GM12892 (cell line): ENCODE results near the gene MYL12A. TPM values are rescaled to one million over a fixed set of nuclear protein-coding genes. Genes with fewer than 3 reads are reported as not detected.
"Not testable (repeated sequence)": the region's sequence is repeated elsewhere in the genome, so short reads cannot be mapped to it uniquely, and the experiment has no call there.

Experiments
- DNase-seq: peaks from one replicate; pipeline ENCODE4 v3.0.0; 2011; ENCODE audit not compliant: insufficient read length
- FAIRE-seq: peaks from 2 replicates; lab custom pipeline; 2011; peaks lifted over from hg19 to GRCh38; lab: Jason Lieb, UNC
- POLR2A ChIP-seq: IDR thresholded peaks from 2 replicates; pipeline ENCODE4 v1.6.1; 2011; ENCODE audit warnings: low read depth, low read length, control low read depth
- POLR2AphosphoS5 ChIP-seq: IDR thresholded peaks from 2 replicates; pipeline ENCODE4 v1.6.1; 2011; ENCODE audit warnings: low read depth, low read length, control low read depth
- TAF1 ChIP-seq: IDR thresholded peaks from 2 replicates; pipeline ENCODE4 v1.6.1; 2011; ENCODE audit warnings: low read depth, mild to moderate bottlenecking, control low read depth, low read length, borderline replicate concordance
- polyA plus RNA-seq: library from polyadenylated mRNA; unstranded; fragments of >200 nt; gene quantifications from one replicate; pipeline ENCODE4 v1.2.1, GENCODE V29; 2012; ENCODE audit warnings: missing spikeins, inconsistent platforms; ENCODE audit not compliant: missing spikeins

MYL12A gene
- polyA plus RNA-seq: 532 TPM

GRCh38 chr18:3247240-3248061 lies at the start of gene MYL12A:
TSS of gene MYL12A (plus strand) at chr18:3247801. CDS start at chr18:3253248, 5,447 bp downstream.
- TF ChIP-seq POLR2A (peak; percentile 98), POLR2AphosphoS5 (peak; percentile 98), TAF1 (peak; percentile 97)

GRCh38 chr18:3198260-3198860 lies 49.2 kb upstream of the MYL12A start:
- DNase-seq, FAIRE-seq: not testable (repeated sequence)

More at GRCh38 chr18:3247240-3248061, at the start of gene MYL12A:
- DNase-seq (peak; percentile 81), FAIRE-seq (peak; percentile 98)

- no peak for FAIRE-seq
- no peak for TF ChIP-seq POLR2AphosphoS5
- TF ChIP-seq POLR2A: no peak
- TF ChIP-seq TAF1: no peak
- DNase-seq: no peak
Observed at GRCh38 chr18:3199942-3200645, 47.5 kb upstream of the MYL12A start.

GRCh38 chr18:3205239-3205638 lies 42.4 kb upstream of the MYL12A start:
- no peak for FAIRE-seq
- TF ChIP-seq POLR2A: no peak
- no peak for TF ChIP-seq POLR2AphosphoS5
- no peak for TF ChIP-seq TAF1
- no peak for DNase-seq

GRCh38 chr18:3207565-3207964 lies 40.0 kb upstream of the MYL12A start:
- DNase-seq (no peak), FAIRE-seq (no peak)
- TF ChIP-seq POLR2AphosphoS5 (no peak), POLR2A (no peak), TAF1 (no peak)

- DNase-seq (no peak), FAIRE-seq (no peak)
- TF ChIP-seq TAF1 (no peak), POLR2A (no peak), POLR2AphosphoS5 (no peak)
Observed at GRCh38 chr18:3209859-3210569, 37.6 kb upstream of the MYL12A start.

- FAIRE-seq: no peak
- DNase-seq: no peak
- TF ChIP-seq TAF1 (no peak), POLR2AphosphoS5 (no peak), POLR2A (no peak)
Observed at GRCh38 chr18:3211236-3211992, 36.2 kb upstream of the MYL12A start.

GRCh38 chr18:3212657-3213056 lies 34.9 kb upstream of the MYL12A start:
- FAIRE-seq (no peak), DNase-seq (no peak)
- TF ChIP-seq POLR2A: no peak
- TF ChIP-seq TAF1: no peak
- no peak for TF ChIP-seq POLR2AphosphoS5

- DNase-seq: no peak
- TF ChIP-seq TAF1 (no peak), POLR2AphosphoS5 (no peak), POLR2A (no peak)
Observed at GRCh38 chr18:3213300-3214059, 34.1 kb upstream of the MYL12A start.

More at GRCh38 chr18:3213300-3214059, 34.1 kb upstream of the MYL12A start:
- FAIRE-seq: no peak
